Hematopoietic multipotent progenitor cell treated with erythropoietin and hydrocortisone succinate and interleukin-3 and kit ligand, for 17 days (in vitro differentiated cells): ENCODE data around the gene MPC2.
"Not testable (repeated sequence)": the region's sequence is repeated elsewhere in the genome, so short reads cannot be mapped to it uniquely, and the experiment has no call there.

ENCODE experiments used
- DNase-seq: peaks from one replicate; pipeline ENCODE4 v3.0.0-alpha.2; 2015; ENCODE audit warnings: low spot score

The MPC2 gene

GRCh38 chr1:167904652-167905130 lies 32.2 kb downstream of the MPC2 start:
- DNase-seq, result no peak

- DNase-seq, result no peak
Observed at GRCh38 chr1:167900907-167901306, 36.0 kb downstream of the MPC2 start.

- no peak for DNase-seq
Observed at GRCh38 chr1:167899253-167899681, 37.6 kb downstream of the MPC2 start.

- no peak for DNase-seq
Observed at GRCh38 chr1:167898578-167899222, 38.2 kb downstream of the MPC2 start.

- DNase-seq, result no peak
Observed at GRCh38 chr1:167893798-167894197, 43.1 kb downstream of the MPC2 start.

GRCh38 chr1:167890400-167890799 lies 46.5 kb downstream of the MPC2 start:
- DNase-seq, result no peak

GRCh38 chr1:167887187-167887586 lies 49.7 kb downstream of the MPC2 start:
- not testable (repeated sequence) for DNase-seq

GRCh38 chr1:167882376-167882775 lies 54.5 kb downstream of the MPC2 start:
- no peak for DNase-seq

GRCh38 chr1:167881786-167882185 lies 55.1 kb downstream of the MPC2 start:
- no peak for DNase-seq

GRCh38 chr1:167881069-167881468 lies 55.8 kb downstream of the MPC2 start:
- DNase-seq, result no peak

GRCh38 chr1:167880580-167881021 lies 56.3 kb downstream of the MPC2 start:
- DNase-seq, result no peak

- DNase-seq, result no peak
Observed at GRCh38 chr1:167879508-167879907, 57.4 kb downstream of the MPC2 start.

GRCh38 chr1:167878372-167879160 lies 58.3 kb downstream of the MPC2 start:
- no peak for DNase-seq

- DNase-seq, result no peak
Observed at GRCh38 chr1:167876597-167877175, 60.2 kb downstream of the MPC2 start.

- no peak for DNase-seq
Observed at GRCh38 chr1:167871331-167871730, 65.5 kb downstream of the MPC2 start.

- DNase-seq, result peak; percentile 24
Observed at GRCh38 chr1:167869157-167870001, 67.5 kb downstream of the MPC2 start.

- peak; percentile 54 for DNase-seq
Observed at GRCh38 chr1:167866739-167867414, 70.0 kb downstream of the MPC2 start.
